GM12878 (cell line): ENCODE data around the gene PAPOLG. TPM values are rescaled to one million over a fixed set of nuclear protein-coding genes. Genes with fewer than 3 reads are reported as not detected.

Experiments
- ATAC-seq: fragments of 200-7000 bp; cut with Tn5 transposase; 3 replicates; pipeline ENCODE4 v1.9.1; 2020; ENCODE audit warnings: mild to moderate bottlenecking, moderate library complexity
- BruUV-seq: library from RNA; stranded (reverse); fragments of 400-500 nt; replicated peaks from 2 replicates; lab custom pipeline; 2021; lab: Mats Ljungman, UMichigan
- CTCF ChIA-PET: fragments of 300-600 bp; sonication (Branson Sonifier 250); formaldehyde crosslinking; extraction: SDS; loops from one replicate; lab custom pipeline; 2021; ENCODE audit warnings: inconsistent platforms; lab: Yijun Ruan, JAX
- POLR2A ChIA-PET: fragments of 350-600 bp; formaldehyde crosslinking; extraction: SDS; loops from one replicate; lab custom pipeline; 2021; ENCODE audit warnings: inconsistent platforms; lab: Charles Lee
- RAD21 ChIA-PET: fragments of 300-600 bp; sonication (Branson Sonifier 250); formaldehyde crosslinking; loops from one replicate; lab custom pipeline; 2023; ENCODE audit warnings: antibody characterized with exemption; ENCODE audit not compliant: unreplicated experiment; lab: Charles Lee
- SMC1A ChIA-PET: fragments of 300-600 bp; sonication (Branson Sonifier 250); formaldehyde crosslinking; loops from one replicate; lab custom pipeline; 2023; ENCODE audit not compliant: unreplicated experiment, uncharacterized antibody; lab: Charles Lee
- DNase-seq: peaks from one replicate; pipeline ENCODE4 v3.0.0-alpha.2; 2011; ENCODE audit warnings: low read depth, low spot score
- FAIRE-seq: peaks from 3 replicates; lab custom pipeline; 2011; peaks lifted over from hg19 to GRCh38; lab: Jason Lieb, UNC
- H2AFZ ChIP-seq: 2 replicates; pipeline ENCODE4 v1.6.0; 2011; ENCODE audit warnings: low read depth, low read length, control low read depth; ENCODE audit not compliant: control insufficient read depth
- H3K27ac ChIP-seq: 2 replicates; pipeline ENCODE4 v1.5.1; 2011; ENCODE audit warnings: control low read depth; ENCODE audit not compliant: control insufficient read depth, insufficient read depth
- H3K27me3 ChIP-seq, 2 experiments: replicated peaks in 1 of 2; 2 replicates each; pipeline versions ENCODE4 v1.6.0 to v1.6.1; 2011; ENCODE audit warnings: low read length in 1 of 2; ENCODE audit not compliant: control insufficient read depth in 2 of 2, insufficient read depth in 2 of 2
- H3K36me3 ChIP-seq, 2 experiments: 2 replicates each; pipeline ENCODE4 v1.5.1; 2011; ENCODE audit warnings: low read length in 1 of 2; ENCODE audit not compliant: control insufficient read depth in 2 of 2, insufficient read depth in 2 of 2
- H3K4me1 ChIP-seq: 2 replicates; pipeline ENCODE4 v1.6.1; 2011; ENCODE audit warnings: mild to moderate bottlenecking, low read length, moderate library complexity, mixed read lengths; ENCODE audit not compliant: control insufficient read depth, insufficient read depth
- H3K4me2 ChIP-seq: 2 replicates; pipeline ENCODE4 v1.6.0; 2011; ENCODE audit warnings: control low read depth; ENCODE audit not compliant: control insufficient read depth, insufficient read depth
- H3K4me3 ChIP-seq: fragments of 200-600 bp; sonication (generic); 2 replicates; pipeline ENCODE4 v1.5.1; 2016
- H3K79me2 ChIP-seq: 2 replicates; pipeline ENCODE4 v1.6.0; 2011; ENCODE audit warnings: low read length; ENCODE audit not compliant: control insufficient read depth, insufficient read depth
- H3K9ac ChIP-seq: 2 replicates; pipeline ENCODE4 v1.8.0; 2011; ENCODE audit warnings: low read length, control low read depth, mixed read lengths; ENCODE audit not compliant: control insufficient read depth, insufficient read depth
- H3K9me3 ChIP-seq: replicated peaks from 3 replicates; pipeline ENCODE4 v1.5.1; 2011; ENCODE audit warnings: mild to moderate bottlenecking, low read length; ENCODE audit not compliant: control insufficient read depth, insufficient read depth
- H4K20me1 ChIP-seq: 2 replicates; pipeline ENCODE4 v1.6.0; 2011; ENCODE audit not compliant: control insufficient read depth, insufficient read depth
- FOS ChIP-seq: IDR thresholded peaks from 3 replicates; pipeline ENCODE4 v1.6.1; 2011; ENCODE audit warnings: borderline replicate concordance; ENCODE audit not compliant: insufficient read length; ENCODE audit errors: extremely low read depth
- RELA ChIP-seq: fragments of 450-650 bp; IDR thresholded peaks from 2 replicates; pipeline ENCODE4 v1.8.0; 2014; ENCODE audit warnings: borderline replicate concordance; ENCODE audit not compliant: partially characterized antibody
- RUNX3 ChIP-seq: IDR thresholded peaks from 2 replicates; pipeline ENCODE4 v1.6.1; 2012; ENCODE audit warnings: low read length, inconsistent platforms
- SMC3 ChIP-seq: IDR thresholded peaks from 2 replicates; pipeline ENCODE4 v1.6.1; 2011; ENCODE audit warnings: low read length, improper control_type of control experiment, borderline replicate concordance
- SPI1 ChIP-seq: IDR thresholded peaks from 2 replicates; pipeline ENCODE4 v1.6.1; 2011; ENCODE audit warnings: low read depth, mild to moderate bottlenecking, low read length, moderate library complexity, borderline replicate concordance; ENCODE audit not compliant: insufficient read depth
- ZZZ3 ChIP-seq: IDR thresholded peaks from 2 replicates; pipeline ENCODE4 v1.6.1; 2011; ENCODE audit warnings: low read depth; ENCODE audit not compliant: control insufficient read depth, insufficient read length
- WGBS: methylation state at CpG from one replicate; pipeline ENCODE4 v1.1.6; 2016; ENCODE audit warnings: low lambda C conversion rate; ENCODE audit not compliant: insufficient replicate concordance, insufficient coverage; ENCODE audit errors: missing lambda C conversion rate; 5-methylcytosine and 5-hydroxymethylcytosine counted together
- in situ Hi-C: fragments of 300-500 bp; cut with MboI; formaldehyde crosslinking; loops from 9 replicates; pipeline ENCODE4 v1.14.3; 2018; ENCODE audit warnings: mixed read lengths
- intact Hi-C: fragments of 100-400 bp; cut with micrococcal nuclease; formaldehyde crosslinking; loops from one replicate; pipeline ENCODE4 v1.14.2; 2022; ENCODE audit not compliant: unreplicated experiment
- polyA plus RNA-seq, 11 experiments: library from polyadenylated mRNA; depleted of rRNA in 4 of 11; unstranded in 6 of 11; stranded (reverse) in 5 of 11; fragments of >200 nt; fragmentation: Nextera tagmentation in 4 of 11; fragmentation: Illumina TruSeq in 1 of 11; extraction: Ambion mirVana in 4 of 11; extraction: Trizol in 1 of 11; gene quantifications; 1 replicate in 1 of 11; 2 replicates in 10 of 11; pipeline versions ENCODE4 v1.2.1 to v1.2.3, GENCODE V29; 2011 to 2016; ENCODE audit warnings: inconsistent platforms in 2 of 11, missing spikeins in 2 of 11, low read depth in 1 of 11
- total RNA-seq, 4 experiments: library from RNA; depleted of rRNA in 3 of 4; stranded (reverse); fragments of >200 nt in 3 of 4; fragmentation: Illumina TruSeq in 1 of 4; extraction: Trizol in 1 of 4; gene quantifications; 2 replicates each; pipeline versions ENCODE4 v1.2.1 to v1.2.3, GENCODE V29; 2013 to 2021
- TF ChIP-seq, protein P1 (sequence below): fragments of 450-650 bp; IDR thresholded peaks from 2 replicates; pipeline ENCODE4 v1.6.1; 2017; ENCODE audit warnings: mild to moderate bottlenecking, low read depth, inconsistent platforms; ENCODE audit not compliant: poor library complexity, severe bottlenecking
- TF ChIP-seq, protein P2 (sequence below), 3 experiments: IDR thresholded peaks in 2 of 3; conservative IDR thresholded peaks in 1 of 3; 2 replicates each; pipeline ENCODE4 v1.5.1; 2011; ENCODE audit warnings: low read depth in 3 of 3, low read length in 3 of 3, mild to moderate bottlenecking in 3 of 3, control low read depth in 2 of 3, moderate library complexity in 2 of 3, inconsistent platforms in 1 of 3, mixed read lengths in 1 of 3; ENCODE audit not compliant: control insufficient read depth in 2 of 3, insufficient read depth in 1 of 3; ENCODE audit errors: extremely low read depth in 1 of 3

PAPOLG gene
- total and polyA plus RNA-seq, 10 of the 15 experiments (the other 5 are each of a cell fraction or from before 2014, with no cell fraction given): 4.2 to 15.8 (median 10.7) TPM

DNA sequence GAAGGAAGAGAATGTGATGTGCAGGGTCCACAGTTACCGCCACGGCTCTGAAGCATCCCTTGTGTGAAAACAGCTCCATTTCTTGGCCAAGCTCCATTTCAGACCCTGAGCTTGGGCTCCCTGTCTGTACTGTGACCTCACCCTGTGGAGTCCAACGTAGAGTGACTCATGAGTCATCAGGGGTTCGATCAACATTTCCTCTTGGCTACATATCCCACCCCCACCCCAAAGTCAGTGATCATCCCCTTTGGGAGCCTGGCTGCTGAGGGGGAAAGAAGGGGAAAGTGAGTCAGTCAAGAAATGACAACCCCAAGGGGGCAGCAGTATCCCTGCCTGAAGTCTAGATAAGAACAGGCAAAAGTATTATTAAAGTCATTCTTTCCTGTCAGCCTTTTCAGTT is 62.2 kb downstream of the PAPOLG start (continued):
- TF ChIP-seq, protein P1, sequence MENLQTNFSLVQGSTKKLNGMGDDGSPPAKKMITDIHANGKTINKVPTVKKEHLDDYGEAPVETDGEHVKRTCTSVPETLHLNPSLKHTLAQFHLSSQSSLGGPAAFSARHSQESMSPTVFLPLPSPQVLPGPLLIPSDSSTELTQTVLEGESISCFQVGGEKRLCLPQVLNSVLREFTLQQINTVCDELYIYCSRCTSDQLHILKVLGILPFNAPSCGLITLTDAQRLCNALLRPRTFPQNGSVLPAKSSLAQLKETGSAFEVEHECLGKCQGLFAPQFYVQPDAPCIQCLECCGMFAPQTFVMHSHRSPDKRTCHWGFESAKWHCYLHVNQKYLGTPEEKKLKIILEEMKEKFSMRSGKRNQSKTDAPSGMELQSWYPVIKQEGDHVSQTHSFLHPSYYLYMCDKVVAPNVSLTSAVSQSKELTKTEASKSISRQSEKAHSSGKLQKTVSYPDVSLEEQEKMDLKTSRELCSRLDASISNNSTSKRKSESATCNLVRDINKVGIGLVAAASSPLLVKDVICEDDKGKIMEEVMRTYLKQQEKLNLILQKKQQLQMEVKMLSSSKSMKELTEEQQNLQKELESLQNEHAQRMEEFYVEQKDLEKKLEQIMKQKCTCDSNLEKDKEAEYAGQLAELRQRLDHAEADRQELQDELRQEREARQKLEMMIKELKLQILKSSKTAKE: no peak
- TF ChIP-seq FOS (no peak), RELA (no peak), SMC3 (peak; percentile 26; the same call in 1 of the 2 replicates)
- TF ChIP-seq, protein P2, sequence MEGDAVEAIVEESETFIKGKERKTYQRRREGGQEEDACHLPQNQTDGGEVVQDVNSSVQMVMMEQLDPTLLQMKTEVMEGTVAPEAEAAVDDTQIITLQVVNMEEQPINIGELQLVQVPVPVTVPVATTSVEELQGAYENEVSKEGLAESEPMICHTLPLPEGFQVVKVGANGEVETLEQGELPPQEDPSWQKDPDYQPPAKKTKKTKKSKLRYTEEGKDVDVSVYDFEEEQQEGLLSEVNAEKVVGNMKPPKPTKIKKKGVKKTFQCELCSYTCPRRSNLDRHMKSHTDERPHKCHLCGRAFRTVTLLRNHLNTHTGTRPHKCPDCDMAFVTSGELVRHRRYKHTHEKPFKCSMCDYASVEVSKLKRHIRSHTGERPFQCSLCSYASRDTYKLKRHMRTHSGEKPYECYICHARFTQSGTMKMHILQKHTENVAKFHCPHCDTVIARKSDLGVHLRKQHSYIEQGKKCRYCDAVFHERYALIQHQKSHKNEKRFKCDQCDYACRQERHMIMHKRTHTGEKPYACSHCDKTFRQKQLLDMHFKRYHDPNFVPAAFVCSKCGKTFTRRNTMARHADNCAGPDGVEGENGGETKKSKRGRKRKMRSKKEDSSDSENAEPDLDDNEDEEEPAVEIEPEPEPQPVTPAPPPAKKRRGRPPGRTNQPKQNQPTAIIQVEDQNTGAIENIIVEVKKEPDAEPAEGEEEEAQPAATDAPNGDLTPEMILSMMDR (IDR thresholded peaks at IDR 0.05 in 2 of 3, conservative IDR thresholded peaks at IDR 0.05 in 1 of 3; ENCODE audit: control insufficient read depth in 2 of 3, extremely low read depth in 1 of 3, insufficient read depth in 1 of 3, low read depth in 3 of 3, low read length in 3 of 3): peak in 2 of 3 experiments; percentile 35 to 37; a peak in 4 of 6 replicates

DNA sequence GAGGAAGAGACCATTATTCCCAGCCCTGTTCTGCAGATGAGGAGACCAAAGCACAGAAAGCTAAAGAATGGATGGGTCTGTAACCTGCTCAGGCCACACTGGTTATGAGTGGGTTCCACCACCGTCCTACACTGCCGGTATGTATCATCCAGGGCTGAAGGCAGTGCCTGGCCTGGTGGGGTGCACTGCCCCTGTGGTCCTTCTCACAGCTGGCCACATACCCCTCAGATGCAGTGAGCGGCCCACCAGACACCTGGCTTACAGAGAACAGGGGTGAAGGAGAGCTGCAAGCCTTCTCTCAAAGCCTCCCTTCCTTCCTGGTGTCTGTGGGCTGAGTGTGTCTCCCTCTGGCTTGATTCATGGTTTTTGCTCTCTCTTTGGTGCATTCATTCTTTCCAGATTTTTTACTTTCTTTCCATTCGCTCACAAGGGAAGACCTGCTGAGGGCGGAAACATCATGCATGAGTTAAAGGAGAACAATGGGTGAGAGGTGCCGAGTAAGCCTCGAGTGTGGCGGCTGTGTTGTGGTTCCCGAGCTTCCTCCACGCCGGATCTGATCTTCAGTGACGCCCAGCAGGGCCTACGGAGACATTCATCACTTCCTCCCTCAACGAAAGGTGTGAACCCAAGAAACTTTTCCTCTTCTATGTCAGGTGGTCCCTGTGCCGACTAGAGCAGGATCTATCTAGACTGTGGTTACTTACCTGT is 63.2 kb downstream of the PAPOLG start:
- ChIA-PET RAD21 (interaction anchor here (0.6 to 2.4 kb wide), 4 partner anchors 11 to 19 kb away, joined by 3 to 16 read pairs (median 6); no protein-coding TSS in a partner anchor), POLR2A (interaction anchor here (0.6 kb wide), 1 partner anchor 82 kb away, joined by 8 read pairs; no protein-coding TSS in a partner anchor), SMC1A (interaction anchor here (0.8 to 6.8 kb wide), 5 partner anchors 13 to 180 kb away, joined by 3 to 69 read pairs (median 14); no protein-coding TSS in a partner anchor), CTCF (interaction anchor here (0.7 to 7.2 kb wide), 8 partner anchors 11 to 181 kb away, joined by 3 to 95 read pairs (median 4); no protein-coding TSS in a partner anchor)
- H3K4me2 ChIP-seq: no peak overlapping the region
- no TSS peak for BruUV-seq
- WGBS: 94% methylated on average over 14 of the region's 15 CpGs
- no peaks in the 10 kb centered on the region for H3K27me3 ChIP-seq
- ATAC-seq (no peak), FAIRE-seq (no peak), DNase-seq (no peak)
- intact Hi-C loops (no loop called here), in situ Hi-C loops (no loop called here)
- TF ChIP-seq SPI1: peak; percentile 13; the same call in 1 of the 2 replicates
- TF ChIP-seq ZZZ3: no peak
- 0 out of 2 replicates have a peak, but pooled peaks have one; percentile 16 for TF ChIP-seq RUNX3
- no peaks in the 10 kb centered on the region; the same call in 1 of the 2 replicates for H3K4me1 ChIP-seq
- H4K20me1 ChIP-seq: no peaks in the 10 kb centered on the region
- H3K27ac ChIP-seq: no peak overlapping the region
- no peak overlapping the region; the same call in 1 of the 2 replicates for H2AFZ ChIP-seq
- no peak overlapping the region for H3K4me3 ChIP-seq
- H3K9ac ChIP-seq: no peak overlapping the region
- H3K79me2 ChIP-seq: no peaks in the 10 kb centered on the region
- H3K36me3 ChIP-seq: no peaks in the 10 kb centered on the region
- H3K9me3 ChIP-seq: no peaks in the 10 kb centered on the region
